ENCODE measurements around the gene ZNF324. TPM values are rescaled to one million over a fixed set of nuclear protein-coding genes. Genes with fewer than 3 reads are reported as not detected.

Gene ZNF324
- total and polyA plus RNA-seq, 2 of the 4 experiments (the other 2 are of a cell fraction), result 6.0 to 6.6 TPM

DNA sequence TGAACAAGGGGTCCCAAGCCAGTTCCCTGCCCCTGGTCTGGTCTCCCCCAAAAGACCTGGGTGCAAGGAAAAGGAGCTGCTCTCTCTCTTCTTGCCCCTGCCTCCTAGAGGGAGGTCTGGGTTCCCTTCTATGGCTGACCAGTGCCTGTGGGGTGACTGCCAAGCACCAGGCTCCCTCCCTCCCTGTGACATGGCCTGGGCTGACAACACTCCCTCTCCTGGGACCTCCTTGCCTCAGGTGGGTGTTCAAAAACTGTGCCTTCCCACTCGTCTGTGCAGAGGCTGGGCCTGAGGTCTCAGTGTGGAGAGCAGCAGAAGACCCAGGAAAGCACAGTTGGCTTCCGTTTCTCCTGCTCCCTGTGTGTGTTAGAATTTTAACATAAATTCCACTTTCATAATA lies 14.0 kb downstream of the ZNF324 start:
- no peak overlapping the region for H2BK20ac ChIP-seq (ENCODE audit: low read depth, low read length)
- no TSS peak for BruUV-seq (replicated peaks)
- no peak overlapping the region for H2AK5ac ChIP-seq (ENCODE audit: low read depth, low read length)
- no peak overlapping the region for H3K23ac ChIP-seq (ENCODE audit: low read depth, low read length)
- ChIA-PET CTCF (no interaction called here), POLR2A (ENCODE audit: unreplicated experiment) (no interaction called here)
- H3K36me3 ChIP-seq (ENCODE audit: control insufficient read depth, insufficient read depth, low read length), result peaks cover 11% of the 10 kb centered on the region
- WGBS, 2 experiments (ENCODE audit: extremely low coverage in 2 of 2, insufficient read length in 1 of 2), result no CpG with 5 or more reads among the region's 2 CpGs
- H2AK9ac ChIP-seq (replicated peaks; ENCODE audit: low read depth, low read length, poor library complexity), result no peak overlapping the region
- peaks cover 6 to 19% of the 10 kb centered on the region in 2 experiments; a peak in 2 of 4 replicates for H3K79me1 ChIP-seq (ENCODE audit: low read depth in 1 of 2, low read length in 2 of 2)
- H4K20me1 ChIP-seq (ENCODE audit: insufficient read depth, low read length), result no peaks in the 10 kb centered on the region
- no peak overlapping the region for H4K5ac ChIP-seq (ENCODE audit: low read depth, low read length)
- H2AFZ ChIP-seq (replicated peaks; ENCODE audit: low read length, poor library complexity), result no peak overlapping the region
- no peaks in the 10 kb centered on the region for H3K9me3 ChIP-seq (ENCODE audit: control insufficient read depth, insufficient read depth, low read length)
- H4K8ac ChIP-seq (ENCODE audit: low read depth in 2 of 2, low read length in 2 of 2), result no peak overlapping the region
- intact Hi-C loops (cut with micrococcal nuclease), result no loop called here
- no peaks in the 10 kb centered on the region for H3K27me3 ChIP-seq (ENCODE audit: control insufficient read depth, insufficient read depth, low read length)
- H2BK5ac ChIP-seq (ENCODE audit: low read depth, low read length, poor library complexity, severe bottlenecking), result no peak overlapping the region
- H3K14ac ChIP-seq (replicated peaks; ENCODE audit: low read depth, low read length), result no peak overlapping the region
- H3K9me1 ChIP-seq (ENCODE audit: insufficient read depth, low read length), result peaks cover 12% of the 10 kb centered on the region
- no peak for TF ChIP-seq RCOR1 (IDR thresholded peaks at IDR 0.05; ENCODE audit: insufficient replicate concordance, low read length)
- no peak for TF ChIP-seq MXI1 (IDR thresholded peaks at IDR 0.05; ENCODE audit: borderline replicate concordance, low read depth, low read length)
- TF ChIP-seq CHD1 (IDR thresholded peaks at IDR 0.05; ENCODE audit: low read depth, low read length), result no peak
- no peak for TF ChIP-seq SMC3 (IDR thresholded peaks at IDR 0.05; ENCODE audit: low read depth, low read length)
- no peak for TF ChIP-seq CEBPB (IDR thresholded peaks at IDR 0.05; ENCODE audit: low read depth, low read length)
- TF ChIP-seq, protein P1, sequence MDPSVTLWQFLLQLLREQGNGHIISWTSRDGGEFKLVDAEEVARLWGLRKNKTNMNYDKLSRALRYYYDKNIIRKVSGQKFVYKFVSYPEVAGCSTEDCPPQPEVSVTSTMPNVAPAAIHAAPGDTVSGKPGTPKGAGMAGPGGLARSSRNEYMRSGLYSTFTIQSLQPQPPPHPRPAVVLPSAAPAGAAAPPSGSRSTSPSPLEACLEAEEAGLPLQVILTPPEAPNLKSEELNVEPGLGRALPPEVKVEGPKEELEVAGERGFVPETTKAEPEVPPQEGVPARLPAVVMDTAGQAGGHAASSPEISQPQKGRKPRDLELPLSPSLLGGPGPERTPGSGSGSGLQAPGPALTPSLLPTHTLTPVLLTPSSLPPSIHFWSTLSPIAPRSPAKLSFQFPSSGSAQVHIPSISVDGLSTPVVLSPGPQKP (IDR thresholded peaks at IDR 0.05; ENCODE audit: borderline replicate concordance, low read depth, low read length), result no peak
- no peak for TF ChIP-seq RAD21 (IDR thresholded peaks at IDR 0.05; ENCODE audit: low read length)
- TF ChIP-seq NFE2L2 (IDR thresholded peaks at IDR 0.05; ENCODE audit: low read depth, low read length), result no peak
- no peak for TF ChIP-seq RFX5 (IDR thresholded peaks at IDR 0.05; ENCODE audit: low read depth, low read length)
- no peak overlapping the region for H2BK120ac ChIP-seq (ENCODE audit: low read depth, low read length)
- H4K91ac ChIP-seq (ENCODE audit: insufficient read depth, low read depth, low read length), result no peak overlapping the region
- ATAC-seq (ENCODE audit: low read depth) (no peak), DNase-seq (no peak)
- in situ Hi-C loops (cut with MboI; ENCODE audit: low sequenced_read_pairs), result no loop called here
- H3K27ac ChIP-seq (ENCODE audit: insufficient read depth, low read length), result no peak overlapping the region
- H3K4me3 ChIP-seq (ENCODE audit: insufficient read depth, low read depth, low read length), result no peak overlapping the region
- no peak overlapping the region for H3K9ac ChIP-seq (ENCODE audit: low read depth, low read length)
- no peak overlapping the region for H3K56ac ChIP-seq (ENCODE audit: extremely low read depth, insufficient read depth, low read length)
- dilution Hi-C loops (cut with HindIII; ENCODE audit: low sequenced_read_pairs, unreplicated experiment), result no loop called here
- H3K4ac ChIP-seq (ENCODE audit: low read depth, low read length), result no peak overlapping the region
- H3K4me1 ChIP-seq (ENCODE audit: control insufficient read depth, insufficient read depth, low read length), result peaks cover 7% of the 10 kb centered on the region; the same call in 1 of the 2 replicates
- H2BK15ac ChIP-seq (ENCODE audit: low read depth, low read length), result no peak overlapping the region
- H3K4me2 ChIP-seq (ENCODE audit: low read depth, low read length), result no peak overlapping the region
- no peak overlapping the region for H3K18ac ChIP-seq (ENCODE audit: low read depth, low read length)
